ENCODE results near the gene ELAVL3. TPM values are rescaled to one million over a fixed set of nuclear protein-coding genes. Genes with fewer than 3 reads are reported as not detected.

The ELAVL3 gene
- total RNA-seq, 1 donor from 2014 or later, result not detected

DNA sequence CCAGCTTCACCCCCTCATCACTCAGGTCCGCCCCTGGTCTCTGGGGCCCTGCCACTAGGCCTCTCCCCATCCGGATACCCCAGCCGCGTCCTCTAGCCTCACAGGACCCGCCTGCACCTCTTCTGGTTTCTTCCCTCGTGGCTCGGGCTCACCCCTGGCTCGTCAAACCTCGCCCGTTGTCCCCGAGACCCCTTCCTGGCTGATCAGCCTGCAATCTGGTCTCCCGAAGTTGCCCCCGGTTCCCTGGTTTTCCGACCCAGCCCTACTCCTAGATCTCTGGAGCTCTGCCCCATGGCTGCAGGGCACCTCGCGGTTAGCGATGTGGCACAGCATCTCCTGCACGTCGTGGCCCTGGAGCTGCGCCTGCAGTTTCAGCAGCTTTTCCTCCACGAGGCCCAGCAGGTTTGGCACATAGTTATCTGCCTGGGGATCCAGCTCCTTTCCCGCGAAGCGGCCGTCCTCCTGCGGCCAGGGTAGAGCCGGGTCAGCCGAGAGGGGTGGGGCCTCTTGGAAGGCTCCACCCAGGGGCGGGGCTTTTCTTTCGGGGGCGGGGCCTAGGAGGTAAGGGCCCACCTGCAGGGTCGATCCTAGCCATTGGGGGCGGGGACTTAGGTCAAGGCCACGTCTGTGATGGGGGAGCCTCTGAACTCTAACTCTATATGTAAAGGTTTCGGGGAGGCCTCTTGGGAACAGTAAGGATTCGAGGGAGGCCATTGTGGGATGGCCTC, 59.3 kb downstream of the ELAVL3 start:
- Histone ChIP-seq H3K36me3 (ENCODE audit: control insufficient read depth, insufficient read depth, low read length) (no peaks in the 10 kb centered on the region), H3K27me3 (ENCODE audit: control insufficient read depth, insufficient read depth, low read length) (peaks cover 65% of the 10 kb centered on the region), H3K4me3 (ENCODE audit: low read depth, low read length) (no peak overlapping the region)
- TF ChIP-seq, protein P1, sequence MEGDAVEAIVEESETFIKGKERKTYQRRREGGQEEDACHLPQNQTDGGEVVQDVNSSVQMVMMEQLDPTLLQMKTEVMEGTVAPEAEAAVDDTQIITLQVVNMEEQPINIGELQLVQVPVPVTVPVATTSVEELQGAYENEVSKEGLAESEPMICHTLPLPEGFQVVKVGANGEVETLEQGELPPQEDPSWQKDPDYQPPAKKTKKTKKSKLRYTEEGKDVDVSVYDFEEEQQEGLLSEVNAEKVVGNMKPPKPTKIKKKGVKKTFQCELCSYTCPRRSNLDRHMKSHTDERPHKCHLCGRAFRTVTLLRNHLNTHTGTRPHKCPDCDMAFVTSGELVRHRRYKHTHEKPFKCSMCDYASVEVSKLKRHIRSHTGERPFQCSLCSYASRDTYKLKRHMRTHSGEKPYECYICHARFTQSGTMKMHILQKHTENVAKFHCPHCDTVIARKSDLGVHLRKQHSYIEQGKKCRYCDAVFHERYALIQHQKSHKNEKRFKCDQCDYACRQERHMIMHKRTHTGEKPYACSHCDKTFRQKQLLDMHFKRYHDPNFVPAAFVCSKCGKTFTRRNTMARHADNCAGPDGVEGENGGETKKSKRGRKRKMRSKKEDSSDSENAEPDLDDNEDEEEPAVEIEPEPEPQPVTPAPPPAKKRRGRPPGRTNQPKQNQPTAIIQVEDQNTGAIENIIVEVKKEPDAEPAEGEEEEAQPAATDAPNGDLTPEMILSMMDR (IDR thresholded peaks at IDR 0.05; ENCODE audit: insufficient read depth, low read length, poor library complexity, severe bottlenecking), result no peak
- DNase-seq (ENCODE audit: low read depth), result no peak

DNA sequence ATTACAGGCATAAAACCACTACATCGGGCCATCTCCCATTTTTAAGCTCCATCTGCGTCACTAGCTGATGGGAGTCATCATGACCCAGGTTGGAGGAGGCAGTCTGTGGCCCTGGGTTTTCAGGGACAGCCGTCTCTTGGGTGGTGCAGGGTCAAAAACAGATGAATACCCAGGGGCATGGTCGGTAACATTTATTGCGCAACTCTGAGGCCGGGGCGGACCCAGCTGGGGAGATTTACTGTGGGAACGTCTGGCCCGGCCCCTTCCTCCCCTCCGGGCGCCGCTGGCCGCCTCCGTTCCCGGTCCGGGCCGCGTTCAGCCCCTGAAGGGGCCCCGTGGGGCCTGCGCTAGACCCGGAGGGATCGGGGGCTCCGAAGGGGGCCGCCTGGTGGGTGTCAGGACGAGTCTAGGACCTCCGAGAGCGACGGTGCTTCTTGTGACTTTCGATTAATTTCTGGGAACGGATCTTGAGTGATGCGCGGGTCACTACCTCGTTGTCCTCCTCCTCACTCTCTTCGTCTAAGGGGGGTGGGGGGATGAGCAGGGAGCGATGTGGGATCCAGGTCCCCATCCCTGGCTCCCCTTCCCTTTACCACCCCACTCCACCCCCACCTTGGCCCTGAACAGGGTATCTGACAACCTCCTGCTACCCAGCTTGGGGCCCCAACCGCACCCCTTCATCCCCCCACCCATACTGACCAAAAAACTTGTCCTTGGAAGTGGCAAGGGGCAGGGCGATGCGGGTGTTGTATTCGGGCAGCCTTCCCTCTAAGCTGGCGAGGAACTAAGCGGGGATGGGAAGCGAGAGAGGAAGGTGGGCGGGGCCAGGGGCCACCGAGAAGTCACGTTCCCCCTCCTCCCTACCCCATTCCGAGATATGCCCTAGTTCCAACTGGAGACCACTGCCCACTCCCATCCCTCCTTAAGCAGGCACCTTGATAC, 60.1 kb downstream of the ELAVL3 start:
- DNase-seq (ENCODE audit: low read depth), result no peak
- Histone ChIP-seq H3K27me3 (ENCODE audit: control insufficient read depth, insufficient read depth, low read length) (peaks cover 65% of the 10 kb centered on the region), H3K36me3 (ENCODE audit: control insufficient read depth, insufficient read depth, low read length) (no peaks in the 10 kb centered on the region), H3K4me3 (ENCODE audit: low read depth, low read length) (no peak overlapping the region)
- TF ChIP-seq, protein P1 (IDR thresholded peaks at IDR 0.05; ENCODE audit: insufficient read depth, low read length, poor library complexity, severe bottlenecking), result no peak

DNA sequence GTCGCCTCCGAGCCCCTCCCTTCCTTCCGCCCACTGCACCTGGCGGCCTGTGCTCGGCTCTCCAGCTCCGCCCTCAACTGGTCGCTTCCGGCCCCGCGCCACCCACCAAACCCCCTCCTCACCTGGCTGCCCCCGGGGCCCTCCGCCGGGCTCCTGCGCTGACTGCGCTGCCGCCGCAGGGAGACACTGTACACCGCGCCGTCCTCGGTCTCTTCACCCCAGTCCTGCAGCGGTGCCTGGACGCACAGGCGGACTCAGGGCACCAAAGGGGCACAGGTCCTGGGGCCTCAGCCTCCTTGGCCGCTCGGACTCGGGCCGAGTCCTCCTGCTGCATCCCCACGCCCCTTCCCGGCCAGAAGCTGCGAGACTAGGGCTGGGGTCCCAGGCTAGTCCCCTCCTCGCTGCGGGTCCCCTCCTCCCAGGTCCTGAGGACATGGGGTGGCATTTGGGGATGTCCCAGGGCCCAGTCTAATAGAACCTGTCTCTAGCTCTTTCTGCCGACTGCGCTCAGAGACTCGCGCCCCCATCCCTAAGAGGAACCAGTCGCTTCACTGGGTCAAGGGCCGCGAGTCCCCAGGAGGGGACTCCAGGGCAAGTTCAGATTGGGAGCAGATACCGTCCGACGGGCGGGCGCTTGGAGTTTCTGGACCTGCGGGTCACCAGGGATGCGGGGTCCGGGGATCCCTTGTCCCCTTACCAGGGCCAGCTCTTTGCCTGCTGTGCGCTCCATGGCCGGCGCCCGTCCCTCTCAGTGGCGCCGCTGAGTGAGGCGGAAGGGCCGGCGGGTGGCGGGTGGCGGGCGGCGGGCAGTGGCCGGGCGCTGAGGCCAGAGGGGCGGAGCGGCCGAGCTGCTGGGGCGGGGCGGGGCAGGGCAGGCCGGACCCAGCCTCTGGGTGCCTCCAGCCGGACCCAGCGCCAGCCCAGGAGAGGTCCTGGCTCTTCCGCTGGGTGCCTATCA, 62.0 kb downstream of the ELAVL3 start, which contains the start of gene RGL3:
Gene RGL3, minus strand, starts transcription at position 766 of the 958 bp plus-strand sequence. Its CDS starts 36 bp downstream, at position 730.
- no peak for DNase-seq (ENCODE audit: low read depth)
- Histone ChIP-seq H3K27me3 (ENCODE audit: control insufficient read depth, insufficient read depth, low read length) (peaks cover 61% of the 10 kb centered on the region), H3K36me3 (ENCODE audit: control insufficient read depth, insufficient read depth, low read length) (no peaks in the 10 kb centered on the region), H3K4me3 (ENCODE audit: low read depth, low read length) (peak within 1 kb of the TSS; percentile 48)
- TF ChIP-seq, protein P1 (IDR thresholded peaks at IDR 0.05; ENCODE audit: insufficient read depth, low read length, poor library complexity, severe bottlenecking), result no peak

DNA sequence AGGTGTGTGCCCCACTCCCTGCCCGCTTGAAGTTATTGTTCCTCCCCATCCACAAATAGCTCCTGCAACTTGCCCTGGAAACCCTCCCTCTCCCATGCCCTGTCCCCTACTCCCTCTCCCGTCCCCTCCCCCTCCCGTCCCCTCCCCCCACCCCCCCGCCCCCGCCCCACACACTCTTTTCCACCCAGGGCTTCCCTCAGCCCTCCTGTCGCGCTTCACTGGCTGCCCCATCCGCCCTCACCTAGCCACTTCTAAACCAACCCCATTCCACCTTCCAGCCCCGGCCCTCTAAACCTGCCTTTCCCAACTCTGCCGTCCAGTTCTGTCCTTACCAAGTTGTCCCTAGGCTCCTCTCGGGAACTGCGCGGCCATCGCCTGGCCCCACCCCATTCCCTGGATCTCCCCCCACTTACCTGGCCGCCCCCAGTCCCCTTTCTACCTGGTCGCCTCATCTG, 62.7 kb downstream of the ELAVL3 start:
- H3K27me3 ChIP-seq (ENCODE audit: control insufficient read depth, insufficient read depth, low read length), result peaks cover 54% of the 10 kb centered on the region
- H3K36me3 ChIP-seq (ENCODE audit: control insufficient read depth, insufficient read depth, low read length), result no peaks in the 10 kb centered on the region
- TF ChIP-seq, protein P1 (IDR thresholded peaks at IDR 0.05; ENCODE audit: insufficient read depth, low read length, poor library complexity, severe bottlenecking), result no peak
- DNase-seq (ENCODE audit: low read depth), result no peak
- H3K4me3 ChIP-seq (ENCODE audit: low read depth, low read length), result peak overlapping the region; percentile 48

DNA sequence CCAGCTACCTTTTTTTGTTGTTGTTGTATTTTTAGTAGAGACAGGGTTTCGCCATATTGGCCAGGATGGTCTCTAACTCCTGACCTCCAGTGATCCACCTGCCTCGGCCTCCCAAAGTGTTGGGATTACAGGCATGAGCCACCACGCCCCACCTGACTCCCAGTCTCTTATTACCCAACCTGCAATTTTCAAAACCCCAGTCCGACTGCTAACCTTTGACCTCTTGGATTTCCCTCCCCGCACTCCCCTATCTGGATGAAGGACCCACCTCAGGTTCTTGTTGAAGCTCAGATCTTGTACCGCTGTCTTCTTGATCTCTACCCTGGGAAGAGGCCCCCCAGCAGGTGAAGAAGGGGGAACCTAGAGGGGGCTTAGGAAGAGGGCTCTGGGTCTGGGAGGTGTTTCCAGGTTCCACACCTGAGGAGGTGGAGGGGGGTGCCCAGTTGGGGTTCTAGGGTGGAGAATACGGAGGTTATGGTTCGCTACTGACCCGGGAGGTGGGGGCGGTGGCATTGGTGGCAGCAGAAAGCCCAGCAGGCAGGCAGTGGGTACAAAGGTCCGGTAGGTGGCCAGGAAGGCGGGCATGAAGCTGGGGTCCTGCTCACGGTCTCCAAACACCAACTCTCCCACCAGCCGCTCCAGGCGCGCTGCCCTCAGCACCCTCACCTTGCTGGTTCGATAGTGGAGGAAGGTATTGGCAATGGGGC, 64.3 kb downstream of the ELAVL3 start:
- Histone ChIP-seq H3K36me3 (ENCODE audit: control insufficient read depth, insufficient read depth, low read length) (no peaks in the 10 kb centered on the region), H3K4me3 (ENCODE audit: low read depth, low read length) (no peak overlapping the region), H3K27me3 (ENCODE audit: control insufficient read depth, insufficient read depth, low read length) (peaks cover 37% of the 10 kb centered on the region)
- TF ChIP-seq, protein P1 (IDR thresholded peaks at IDR 0.05; ENCODE audit: insufficient read depth, low read length, poor library complexity, severe bottlenecking), result no peak
- DNase-seq (ENCODE audit: low read depth), result no peak
